ENCODE measurements around the gene RFX8. TPM values are rescaled to one million over a fixed set of nuclear protein-coding genes. Genes with fewer than 3 reads are reported as not detected.
A peak's percentile ranks its signal among the peaks of the same experiment; 100 is the strongest.
"Not testable (repeated sequence)": the region's sequence is repeated elsewhere in the genome, so short reads cannot be mapped to it uniquely, and the experiment has no call there.

Gene RFX8
- 9.3 and 10.8 TPM in 2 replicates for total RNA-seq (2014; rRNA removed; shearing (Covaris generic))

- peak; percentile 97 for DNase-seq (ENCODE audit: low read depth)
Measured at GRCh38 chr2:101474731-101475384, at the start of gene RFX8. Gene RFX8 (minus strand): TSS chr2:101475112. CDS start chr2:101466848, 8,264 bp downstream.

GRCh38 chr2:101521487-101521886 is 46.6 kb upstream of the RFX8 start:
- DNase-seq (ENCODE audit: low read depth): no peak

GRCh38 chr2:101520246-101520645 is 45.3 kb upstream of the RFX8 start:
- DNase-seq (ENCODE audit: low read depth): peak; percentile 86

GRCh38 chr2:101518578-101519492 is 43.9 kb upstream of the RFX8 start:
- DNase-seq (ENCODE audit: low read depth): peak; percentile 68

GRCh38 chr2:101517758-101518271 is 42.9 kb upstream of the RFX8 start:
- peak; percentile 92 for DNase-seq (ENCODE audit: low read depth)

GRCh38 chr2:101516823-101517690 is 42.1 kb upstream of the RFX8 start:
- peak; percentile 99 for DNase-seq (ENCODE audit: low read depth)

- DNase-seq (ENCODE audit: low read depth): no peak
Measured at GRCh38 chr2:101516349-101516748, 41.4 kb upstream of the RFX8 start.

GRCh38 chr2:101515477-101515876 is 40.6 kb upstream of the RFX8 start:
- peak; percentile 77 for DNase-seq (ENCODE audit: low read depth)

GRCh38 chr2:101512993-101513392 is 38.1 kb upstream of the RFX8 start:
- no peak for DNase-seq (ENCODE audit: low read depth)

GRCh38 chr2:101511381-101511780 is 36.5 kb upstream of the RFX8 start:
- DNase-seq (ENCODE audit: low read depth): no peak

GRCh38 chr2:101509499-101510284 is 34.8 kb upstream of the RFX8 start:
- no peak for DNase-seq (ENCODE audit: low read depth)

- no peak for DNase-seq (ENCODE audit: low read depth)
Measured at GRCh38 chr2:101508636-101509035, 33.7 kb upstream of the RFX8 start.

GRCh38 chr2:101505276-101505675 is 30.4 kb upstream of the RFX8 start:
- DNase-seq (ENCODE audit: low read depth): not testable (repeated sequence)

- DNase-seq (ENCODE audit: low read depth): not testable (repeated sequence)
Measured at GRCh38 chr2:101504744-101505143, 29.8 kb upstream of the RFX8 start.

- DNase-seq (ENCODE audit: low read depth): no peak
Measured at GRCh38 chr2:101502095-101502494, 27.2 kb upstream of the RFX8 start.

- DNase-seq (ENCODE audit: low read depth): peak; percentile 81
Measured at GRCh38 chr2:101501443-101501842, 26.5 kb upstream of the RFX8 start.

GRCh38 chr2:101500860-101501259 is 25.9 kb upstream of the RFX8 start:
- peak; percentile 29 for DNase-seq (ENCODE audit: low read depth)

- peak; percentile 41 for DNase-seq (ENCODE audit: low read depth)
Measured at GRCh38 chr2:101500180-101500579, 25.3 kb upstream of the RFX8 start.

- DNase-seq (ENCODE audit: low read depth): no peak
Measured at GRCh38 chr2:101496279-101496678, 21.4 kb upstream of the RFX8 start.

- DNase-seq (ENCODE audit: low read depth): no peak
Measured at GRCh38 chr2:101492936-101493473, 18.1 kb upstream of the RFX8 start.

GRCh38 chr2:101486994-101487393 is 12.1 kb upstream of the RFX8 start:
- DNase-seq (ENCODE audit: low read depth): no peak
